Heart left ventricle (tissue), 13 donors: ENCODE measurements around the gene TM4SF20.

Experiments
- CTCF ChIP-seq, 12 donors: fragments of 200-600 bp; sonication (generic) in 4 of 12; IDR thresholded peaks; one replicate each; pipeline versions ENCODE4 v1.5.0 to v1.8.0; 2018 to 2022; ENCODE audit warnings: antibody characterized with exemption in 12 of 12, mild to moderate bottlenecking in 5 of 12
- POLR2A ChIP-seq, 2 donors: fragments of 450-650 bp; IDR thresholded peaks; one replicate each; pipeline ENCODE4 v1.6.1; 2017; ENCODE audit warnings: antibody characterized with exemption in 2 of 2, mild to moderate bottlenecking in 2 of 2, moderate library complexity in 2 of 2
- donor health status: ischemic (EF 13 %, LVEDD 7.1; RV severe dilation, severe dysfunction).
- donor health status: DM: no; HTN: yes; CAD: no.
- donor health status: DM: no; HTN: no; CAD: no.
- donor health status: ischemic (EF 25% LVEDD 6.9; RV normal size, moderate dysfunction).
- donor health status: ischemic (EF 25% LVEDD 5.7; RV mildly dilated, moderate dysfunction).
- donor health status: ischemic (EF 35%, LVEDD 5.7; RV mildly dilated, moderate dysfunction).
- donor health status: nonischemic (EF 11% LVEDD 7.7; RV severe dilation, severe dysfunction).
- donor health status: DM: yes; HTN: yes; CAD: no.
- donor health status: PGD.
- donor health status: ischemic (EF 29% LVEDD 5.4; RV normal size, mild dysfunction).
- donor health status: nonischemic (EF 23%, LVEDD 6.1; RV moderate dilation, normal function).

- TF ChIP-seq CTCF (IDR thresholded peaks at IDR 0.05) (peak in 1 of 12 donors; percentile 7), POLR2A (IDR thresholded peaks at IDR 0.05) (no peak)
Observed at GRCh38 chr2:227325839-227326195, 53.3 kb downstream of the TM4SF20 start.
